Activated CD8-positive, alpha-beta memory T cell treated with anti-CD3 and anti-CD28 coated beads, Interleukin-2, amount 50 U/mL, for 1 hour (primary cell): ENCODE results near the gene CNBD2.
"Not testable (repeated sequence)": the region's sequence is repeated elsewhere in the genome, so short reads cannot be mapped to it uniquely, and the experiment has no call there.

Source experiments
- DNase-seq: peaks from one replicate; pipeline ENCODE4 v3.0.0-alpha.2; 2020; ENCODE audit errors: extremely low read depth

Gene CNBD2

DNA sequence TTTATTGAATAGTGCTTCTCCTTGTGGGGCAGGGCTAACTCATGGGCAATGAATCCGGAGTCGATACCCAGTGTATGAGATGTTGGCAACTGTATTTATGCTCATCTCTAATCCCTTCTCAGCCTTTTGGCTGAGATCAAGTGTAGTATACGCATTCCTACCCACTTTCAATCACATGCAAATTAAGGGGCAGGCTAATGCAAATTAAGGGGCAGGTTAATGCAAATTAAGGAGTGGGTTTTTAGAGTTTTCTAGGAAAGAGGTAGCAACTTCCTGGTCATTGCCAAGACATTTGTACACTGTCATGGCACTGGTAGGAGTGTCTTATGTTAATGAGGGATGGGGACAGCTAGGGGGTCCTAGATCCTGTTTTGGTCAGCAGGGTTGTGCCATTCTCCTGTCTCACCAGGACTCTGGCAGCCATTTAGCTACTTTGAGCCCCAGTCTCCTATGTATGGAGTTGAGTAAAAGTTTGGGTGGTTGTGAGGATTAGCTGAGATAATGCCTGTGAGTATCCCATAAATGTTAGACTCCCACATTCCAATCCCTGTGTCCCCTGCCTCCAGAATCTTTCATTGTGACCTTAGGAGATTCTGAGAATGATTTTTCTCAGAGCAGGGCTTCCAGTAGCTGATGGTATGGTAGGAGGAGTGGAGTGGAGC is at the start of gene CNBD2:
Gene CNBD2, plus strand, starts transcription at position 612 of the 662 bp plus-strand sequence. CDS start 173 bp downstream, outside the sequence.
- no peak for DNase-seq

DNA sequence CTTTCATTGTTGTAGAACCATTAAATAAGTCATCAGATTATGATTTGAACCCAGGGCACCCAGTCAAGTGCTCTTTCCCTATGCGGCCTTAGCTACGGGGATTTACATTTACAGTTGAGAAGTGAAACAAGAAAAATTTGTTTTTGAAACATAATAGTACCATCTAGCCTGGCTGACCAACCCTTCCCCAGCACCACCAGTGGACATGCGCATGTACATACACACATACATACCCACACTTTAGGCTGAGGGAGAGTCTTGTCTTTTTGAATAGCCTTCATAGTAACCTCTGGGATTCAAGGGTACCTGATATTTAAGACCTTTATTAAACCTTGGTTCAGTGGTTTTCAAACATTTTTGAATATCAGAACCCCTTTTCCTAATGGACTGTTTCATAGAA is 47.9 kb upstream of the CNBD2 start:
- no peak for DNase-seq

DNA sequence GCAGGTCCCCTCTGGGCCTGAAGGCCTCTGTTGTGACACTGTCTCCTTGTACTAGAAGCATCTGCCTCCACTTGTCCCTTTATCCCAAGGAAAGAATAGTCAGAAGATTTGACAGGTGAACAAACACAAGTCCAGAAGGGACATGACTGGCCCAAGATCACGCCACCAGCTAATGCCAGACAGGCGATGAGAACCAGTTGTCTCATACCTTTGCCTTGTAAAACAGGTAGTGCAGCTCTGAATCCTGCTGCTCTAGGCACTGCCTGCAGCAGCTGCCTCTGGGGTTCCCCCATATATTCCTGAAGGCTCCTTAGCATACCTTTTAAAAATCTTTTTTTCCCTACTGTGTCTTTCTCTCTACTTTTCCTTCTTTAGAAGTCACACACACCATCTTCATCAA is 39.1 kb upstream of the CNBD2 start:
- no peak for DNase-seq

DNA sequence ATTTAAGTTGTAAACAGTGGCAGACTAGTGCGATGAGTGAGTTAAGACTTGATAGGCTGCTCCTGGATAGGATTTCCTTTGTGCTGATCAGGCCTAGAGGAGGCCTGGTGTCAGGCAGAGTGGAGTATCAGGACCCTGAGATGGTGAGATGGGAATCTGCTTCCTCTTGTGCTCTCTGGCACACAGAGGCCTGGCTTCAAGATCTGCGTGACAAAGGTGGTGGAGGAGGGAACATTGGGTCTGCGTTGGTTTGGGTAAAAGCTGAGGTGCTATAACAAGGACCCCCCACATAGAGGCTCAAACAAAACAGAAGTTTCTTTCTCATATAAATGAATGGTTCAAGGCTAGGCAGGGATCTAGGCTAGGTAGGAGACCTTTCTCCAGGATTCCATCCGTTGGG is 34.3 kb upstream of the CNBD2 start:
- DNase-seq = no peak

DNA sequence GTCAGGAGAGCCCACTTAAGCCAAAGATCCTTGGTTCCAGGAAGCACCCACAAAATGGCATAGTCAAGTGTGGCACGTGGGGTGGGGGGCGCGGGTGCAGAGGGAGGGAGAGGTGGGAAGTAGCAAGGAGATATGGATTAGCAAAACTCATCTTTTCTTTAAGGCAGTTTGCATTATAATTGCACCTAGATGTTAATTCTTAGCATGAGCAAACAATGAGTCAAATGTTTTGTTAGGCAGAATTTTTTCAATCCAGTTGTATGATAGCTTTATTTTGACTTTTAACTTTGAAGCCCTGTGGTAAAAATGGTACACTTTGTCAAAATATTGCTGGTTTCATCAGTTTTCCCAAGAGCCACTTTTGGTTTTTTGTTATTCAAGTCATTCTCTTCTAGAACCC is 29.1 kb upstream of the CNBD2 start:
- no peak for DNase-seq

DNA sequence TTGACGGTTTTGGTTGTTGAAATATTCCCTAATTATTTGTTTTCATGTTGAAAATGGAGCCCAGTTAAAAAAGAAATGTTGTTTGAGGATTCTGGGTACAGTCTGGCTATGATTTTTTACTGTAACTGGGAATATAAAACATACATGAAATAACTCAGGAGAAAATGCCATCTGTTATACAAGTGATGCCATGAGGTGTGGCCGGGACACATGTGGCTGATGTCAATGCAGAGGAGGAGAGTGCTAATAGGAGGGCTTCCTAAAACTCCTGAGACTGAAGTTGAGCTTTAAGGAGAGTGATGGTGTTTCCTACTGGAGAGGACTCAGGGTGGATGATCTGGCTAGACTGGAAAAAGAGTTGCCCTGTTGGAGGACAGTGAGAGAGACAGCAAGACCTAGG is 26.8 kb upstream of the CNBD2 start:
- DNase-seq = no peak

DNA sequence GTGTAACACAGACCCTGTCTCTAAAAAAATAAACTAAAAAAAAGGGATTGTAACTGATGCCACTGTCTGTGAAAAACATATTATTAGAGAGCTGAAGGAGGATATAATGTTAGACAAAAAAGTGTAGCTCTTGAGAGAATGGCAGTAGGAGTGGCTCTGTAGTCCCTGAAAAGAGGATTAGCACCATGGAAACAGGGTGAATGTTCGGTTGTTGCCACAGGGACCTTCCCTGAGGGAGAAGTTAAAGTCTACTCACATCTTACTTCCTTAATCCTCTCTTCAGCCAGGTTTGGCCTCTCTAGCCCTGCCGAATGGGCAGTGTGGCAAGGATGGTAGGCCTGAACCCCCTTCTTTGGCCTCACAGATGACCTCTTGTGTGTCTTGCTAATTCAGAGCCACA is 26.1 kb upstream of the CNBD2 start:
- no peak for DNase-seq

DNA sequence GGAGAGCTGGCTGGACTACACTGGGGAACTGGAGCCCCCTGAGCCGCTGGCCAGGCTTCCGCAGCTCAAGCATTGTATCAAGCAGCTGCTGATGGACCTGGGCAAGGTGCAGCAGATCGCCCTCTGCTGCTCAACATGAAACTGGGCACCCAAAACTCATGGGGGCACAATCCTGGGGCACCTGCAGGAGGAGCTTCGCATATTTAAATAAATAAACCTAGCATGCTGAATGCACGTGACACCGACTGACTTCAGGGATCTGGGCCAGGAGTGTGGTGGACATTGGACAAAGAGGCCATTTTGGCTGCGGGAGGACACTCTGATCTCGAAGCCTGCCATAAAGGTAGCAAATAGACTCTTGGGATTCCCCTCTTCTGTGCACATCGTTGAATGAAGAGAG is 20.9 kb upstream of the CNBD2 start:
- DNase-seq = no peak

DNA sequence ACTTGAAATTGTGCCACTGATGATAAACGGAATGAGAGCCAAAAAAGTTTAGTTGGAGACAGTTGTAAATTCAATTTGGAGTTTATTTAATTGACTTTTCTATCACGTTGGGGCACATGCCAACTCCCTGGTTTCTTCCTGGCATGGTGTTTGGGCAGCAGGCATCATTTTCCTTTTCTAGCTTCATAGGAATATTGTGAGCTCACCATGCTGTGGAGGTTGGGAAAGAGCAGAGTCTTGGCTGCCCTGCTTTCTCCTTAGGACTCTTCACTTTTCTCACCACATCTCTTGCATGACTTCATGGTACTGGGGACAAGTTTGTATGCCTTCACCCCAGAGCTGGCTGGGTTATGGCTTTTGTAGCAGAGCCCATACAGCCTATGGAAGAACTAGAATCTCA is 20.5 kb upstream of the CNBD2 start:
- no peak for DNase-seq

DNA sequence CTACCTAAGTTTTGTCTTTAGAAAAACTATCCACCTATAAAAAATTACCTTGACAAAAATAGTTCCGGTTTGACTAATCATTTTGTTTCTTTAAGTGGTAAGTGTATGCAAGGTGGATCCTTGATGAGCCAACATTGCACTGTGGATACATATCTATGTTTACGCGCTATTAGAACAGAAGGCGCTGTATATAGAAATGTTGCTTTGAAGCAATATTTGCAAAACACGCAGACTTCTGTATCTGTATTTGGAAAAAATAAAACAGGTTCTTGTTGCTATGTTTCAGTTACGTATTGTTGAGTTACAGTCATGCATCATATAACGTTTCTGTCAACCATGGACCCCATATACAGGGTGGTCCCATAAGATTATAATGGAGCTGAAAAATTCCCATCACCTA is 18.3 kb upstream of the CNBD2 start:
- no peak for DNase-seq

DNA sequence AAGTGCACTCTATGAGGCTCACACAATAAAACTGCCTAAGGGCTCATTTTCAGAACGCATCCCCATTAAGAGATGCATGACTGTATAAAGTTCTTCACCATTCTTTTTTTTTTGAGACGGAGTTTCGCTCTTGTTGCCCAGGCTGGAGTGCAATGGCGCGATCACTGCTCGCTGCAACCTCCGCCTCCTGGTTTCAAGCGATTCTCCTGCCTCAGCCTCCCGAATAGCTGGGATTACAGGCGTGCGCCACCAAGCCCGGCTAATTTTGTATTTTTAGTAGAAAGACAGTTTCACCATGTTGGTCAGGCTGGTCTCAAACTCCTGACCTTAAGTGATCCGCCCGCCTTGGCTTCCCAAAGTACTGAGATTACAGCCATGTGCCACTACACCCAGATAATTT is 16.3 kb upstream of the CNBD2 start:
- not testable (repeated sequence) for DNase-seq

DNA sequence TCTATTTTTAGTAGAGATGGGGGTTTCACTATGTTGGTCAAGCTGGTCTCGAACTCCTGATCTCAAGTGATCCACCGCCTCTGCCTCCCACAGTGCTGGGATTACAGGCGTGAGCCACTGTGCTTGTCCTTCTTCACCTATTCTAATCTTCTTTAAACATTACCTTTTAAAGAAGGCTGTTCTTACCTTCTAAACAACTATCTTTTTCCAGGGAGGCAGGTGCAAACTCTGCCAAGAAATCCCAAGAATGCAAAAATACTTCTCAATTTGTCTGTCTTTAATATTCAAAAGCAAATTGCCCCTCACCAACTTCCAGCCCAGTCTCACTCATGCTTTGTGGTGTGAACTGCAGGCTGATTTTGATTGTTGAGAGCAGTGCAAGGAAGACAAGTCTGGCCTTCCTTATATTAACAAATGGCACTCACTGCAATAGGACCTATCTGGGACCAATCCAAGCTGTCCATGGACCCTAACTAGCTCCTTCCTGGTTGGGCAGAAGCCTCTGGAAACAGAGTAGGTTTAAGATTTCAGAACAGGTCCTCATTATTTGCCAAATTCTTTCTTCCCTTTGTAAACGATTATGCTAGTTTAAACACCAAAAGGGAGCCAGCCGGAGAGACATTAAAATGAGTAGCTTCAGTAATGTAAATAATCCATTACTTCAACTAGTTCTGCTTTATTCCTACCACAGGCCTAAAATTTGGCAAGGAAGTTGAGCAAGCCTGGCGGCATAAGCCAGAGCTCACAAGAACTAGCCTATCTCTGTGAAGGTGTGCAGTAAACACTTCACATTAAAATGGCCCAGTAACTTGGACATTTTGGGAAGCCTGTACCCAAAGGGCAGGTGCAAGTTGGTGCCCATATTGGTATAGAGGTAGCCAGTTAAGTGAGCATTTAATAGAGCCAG is 15.7 kb upstream of the CNBD2 start:
- DNase-seq = no peak

DNA sequence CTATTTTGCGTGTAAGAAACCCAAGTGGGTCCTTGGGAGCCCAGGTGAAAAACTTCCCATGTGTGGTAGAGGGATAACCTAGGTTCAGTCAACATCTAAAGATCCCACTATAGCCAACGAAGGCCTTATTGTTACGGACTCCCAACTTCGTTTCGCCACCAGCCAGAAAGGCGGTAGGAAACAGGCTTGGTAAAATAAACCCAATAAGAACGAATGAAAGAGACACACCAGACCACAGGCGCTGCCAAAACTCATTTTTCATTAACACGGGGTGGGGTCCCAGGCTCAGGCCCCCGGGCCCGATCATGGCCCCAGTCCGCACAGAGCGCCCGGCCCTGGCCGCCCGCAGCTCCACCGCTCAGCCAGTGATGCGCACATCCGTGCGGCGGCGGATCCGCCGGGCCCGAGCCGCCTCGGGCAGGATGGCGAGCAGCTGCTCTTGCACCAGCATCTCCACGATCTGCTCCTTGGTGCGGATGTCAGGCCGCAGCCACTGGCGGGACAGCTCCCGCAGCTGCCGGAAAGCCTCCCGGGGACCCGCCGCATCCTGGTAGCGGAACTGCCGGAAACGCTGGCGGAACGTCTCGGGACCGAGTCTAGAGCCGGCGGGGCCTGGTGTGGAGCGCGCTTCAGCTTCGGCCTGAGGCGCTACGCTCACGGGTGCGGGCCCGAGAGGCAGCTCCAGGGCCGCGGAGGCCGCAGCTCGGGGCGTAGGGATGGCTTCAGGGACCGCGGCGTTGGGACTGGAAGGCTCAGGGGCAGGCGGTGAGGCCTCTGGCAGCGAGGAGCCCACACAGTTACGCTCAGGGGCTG is 14.8 kb upstream of the CNBD2 start:
- DNase-seq = no peak

DNA sequence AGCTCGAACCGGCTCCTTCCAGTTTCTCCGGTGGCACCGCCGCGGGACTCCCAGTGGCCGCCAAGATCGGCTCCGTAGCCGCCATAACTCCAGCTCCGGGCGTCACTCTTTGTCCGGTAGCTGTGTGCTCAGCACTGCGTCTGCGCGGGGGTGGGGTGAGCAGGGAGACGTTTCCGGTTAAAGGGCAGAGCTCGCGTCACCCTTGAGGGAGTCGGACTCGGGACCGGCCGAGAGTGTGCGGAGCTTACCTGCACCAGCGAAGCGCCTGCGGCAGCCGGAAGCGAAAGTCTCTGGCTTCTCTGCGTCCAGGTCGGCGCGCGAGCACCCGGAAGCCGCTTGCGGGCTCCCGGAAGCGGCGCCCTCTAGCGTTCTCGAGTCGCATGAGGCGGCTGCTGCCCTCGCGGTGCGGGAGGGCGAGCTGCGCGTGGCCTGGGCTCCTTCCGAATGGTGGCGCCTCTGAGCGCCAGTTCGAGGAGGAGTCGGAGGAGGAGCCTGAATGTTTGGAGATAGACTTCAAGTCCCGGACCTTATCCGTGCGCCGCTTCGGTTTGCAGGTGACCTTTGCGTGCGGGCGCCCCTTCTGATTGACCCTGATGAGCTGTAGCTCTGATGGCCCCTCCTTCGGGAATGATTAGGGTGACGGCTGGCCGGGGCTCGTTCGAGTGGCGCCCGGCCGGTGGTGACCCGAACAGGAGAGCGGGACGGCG is 14.0 kb upstream of the CNBD2 start, which contains the start of gene SCAND1:
Gene SCAND1, minus strand, starts transcription at position 303 of the 707 bp plus-strand sequence. Its CDS starts 218 bp downstream, at position 85.
- peak; percentile 96 for DNase-seq

DNA sequence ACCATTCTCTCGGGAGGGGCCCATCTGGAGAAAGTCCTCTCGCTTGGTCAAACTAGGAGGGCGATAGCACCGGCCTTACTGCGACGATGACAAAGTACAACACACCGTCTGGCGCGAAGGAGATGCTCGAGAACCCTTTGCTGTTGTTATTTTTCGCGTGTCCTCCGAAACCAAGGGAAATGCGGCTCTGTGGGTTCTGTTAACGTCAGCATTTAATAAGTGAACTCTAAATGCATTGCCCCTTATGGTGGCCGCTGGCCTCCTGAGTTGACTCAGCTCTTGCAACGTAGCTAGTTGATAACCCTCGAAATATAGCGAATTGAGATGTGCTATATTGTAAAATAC is 13.5 kb upstream of the CNBD2 start:
- peak; percentile 10 for DNase-seq

DNA sequence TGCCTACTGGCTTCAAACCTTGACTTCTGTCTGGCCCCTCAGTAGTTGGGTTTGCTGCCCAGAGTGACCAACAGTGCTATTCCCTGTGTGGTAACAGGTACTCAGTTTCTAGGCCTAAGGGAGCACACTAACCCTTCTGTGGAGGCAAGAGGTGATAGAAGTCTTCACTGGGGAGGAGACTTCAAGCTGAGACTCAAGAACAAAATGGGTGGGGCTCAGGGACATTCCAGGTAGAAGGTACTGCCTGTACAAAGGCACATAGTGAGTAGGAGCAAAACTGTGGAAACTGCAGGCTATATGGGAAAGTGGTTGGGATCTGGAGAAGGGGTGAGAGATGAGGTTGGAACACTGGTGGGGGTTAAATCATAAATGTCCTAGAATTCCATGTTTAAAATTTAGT is 11.8 kb upstream of the CNBD2 start:
- no peak for DNase-seq

DNA sequence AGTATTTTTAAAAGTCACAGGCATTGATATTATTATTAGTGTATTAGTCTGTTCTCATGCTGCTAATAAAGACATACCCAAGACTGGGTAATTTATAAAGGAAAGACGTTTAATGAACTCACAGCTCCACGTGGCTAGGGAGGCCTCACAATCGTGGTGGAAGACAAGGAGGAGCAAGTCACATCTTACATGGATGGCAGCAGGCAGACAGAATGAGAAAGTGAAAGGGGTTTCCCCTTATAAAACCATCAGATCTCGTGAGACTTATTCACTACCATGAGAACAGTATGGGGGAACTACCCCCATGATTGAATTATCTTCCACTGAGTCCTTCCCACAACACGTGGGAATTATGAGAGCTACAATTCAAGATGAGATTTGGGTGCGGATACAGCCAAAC is 9.1 kb upstream of the CNBD2 start:
- not testable (repeated sequence) for DNase-seq

DNA sequence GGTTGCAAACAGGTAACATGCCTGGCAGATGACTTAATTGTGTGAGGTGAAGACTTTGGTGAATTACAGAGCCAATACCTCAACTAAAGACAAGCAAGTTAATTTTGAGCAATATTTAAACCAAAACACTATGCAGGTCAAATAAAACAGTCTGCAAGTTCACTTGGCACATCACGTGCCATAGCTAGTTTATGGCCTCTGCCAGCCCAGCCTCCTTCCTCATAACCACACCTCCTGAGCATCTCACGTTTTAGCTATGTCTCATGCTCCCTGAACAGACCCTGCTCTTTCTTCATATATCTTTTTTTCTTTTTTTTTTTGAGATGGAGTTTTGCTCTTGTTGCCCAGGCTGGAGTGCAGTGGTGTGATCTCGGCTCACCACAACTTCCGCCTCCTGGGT is 4.5 kb upstream of the CNBD2 start:
- DNase-seq = no peak

DNA sequence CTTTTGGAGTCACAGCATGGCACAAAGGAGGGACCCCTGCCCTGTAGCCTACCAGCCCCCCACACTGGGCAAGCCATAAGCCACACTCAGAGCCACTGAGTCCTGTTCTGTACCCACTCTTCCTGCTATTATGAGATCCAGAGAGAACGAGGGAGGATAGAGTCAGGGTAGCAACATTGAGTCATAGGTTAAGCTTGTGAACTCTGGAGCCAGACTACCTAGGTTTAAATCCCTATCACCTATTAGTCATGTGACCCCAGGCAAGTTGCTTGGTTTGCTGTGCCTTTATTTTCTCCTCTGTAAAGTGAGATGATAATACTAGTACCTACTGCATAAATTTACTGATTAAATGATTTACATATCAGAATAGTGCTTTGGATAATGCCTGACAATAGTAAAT is 540 bp downstream of the CNBD2 start:
- no peak for DNase-seq

DNA sequence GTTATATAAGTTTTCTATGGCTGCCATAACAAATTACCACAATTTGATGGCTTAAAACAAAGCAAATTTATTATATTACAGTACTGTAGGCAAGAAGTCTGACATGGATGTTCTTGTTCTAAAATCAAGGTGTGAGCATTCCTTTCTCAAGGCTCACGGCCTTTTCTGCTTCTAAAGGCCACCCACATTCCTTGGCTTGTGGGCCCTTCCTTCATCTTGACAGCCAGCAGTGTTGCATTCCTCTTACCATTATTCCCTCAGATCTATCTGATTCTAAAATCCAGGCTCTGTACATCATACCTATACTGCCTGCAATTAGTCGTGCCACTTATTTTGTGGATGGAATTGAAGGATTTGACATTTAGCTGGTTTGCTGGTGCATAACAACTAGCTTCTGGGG is 3.6 kb downstream of the CNBD2 start:
- DNase-seq = no peak

DNA sequence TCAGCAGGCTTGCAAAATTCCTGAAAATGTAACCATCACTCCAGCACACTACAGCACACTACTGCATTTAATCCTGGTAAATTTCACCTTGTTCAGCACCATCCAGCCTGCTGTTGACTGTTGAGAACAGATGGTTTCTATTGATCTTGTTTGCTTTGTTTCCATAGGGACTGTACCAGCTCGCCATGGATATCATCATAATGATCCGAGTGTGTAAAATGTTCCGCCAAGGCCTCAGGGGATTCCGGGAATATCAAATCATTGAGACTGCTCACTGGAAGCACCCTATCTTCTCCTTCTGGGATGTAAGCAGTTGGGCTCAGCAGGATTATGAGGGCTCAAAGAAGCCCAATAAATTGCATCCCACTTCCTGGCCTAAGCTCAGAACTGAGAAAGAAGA is 4.1 kb downstream of the CNBD2 start:
- no peak for DNase-seq

DNA sequence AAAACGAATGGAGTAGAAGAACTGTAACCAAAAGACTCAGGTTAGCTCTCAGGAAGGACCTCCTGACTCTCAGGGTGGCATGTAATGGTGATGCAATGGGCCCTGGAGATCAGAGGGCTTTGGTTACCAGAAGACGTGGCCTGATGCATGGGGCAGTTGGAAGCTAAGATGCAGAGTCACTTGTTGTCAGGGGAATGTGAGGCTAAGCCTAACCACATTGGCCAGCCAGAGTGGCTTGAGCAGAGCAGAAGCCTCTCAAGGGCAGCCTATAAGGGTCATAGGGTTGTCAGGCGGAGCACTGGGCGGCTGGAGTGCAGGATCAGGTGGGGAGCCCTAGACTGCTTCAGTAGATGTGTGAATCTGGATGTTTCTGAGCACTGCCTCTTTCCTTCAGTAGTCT is 5.9 kb downstream of the CNBD2 start:
- DNase-seq = no peak
